OCI-LY1 (cell line): ENCODE results near the gene CDHR5.

Experiments
- H2AFZ ChIP-seq: fragments of 200-600 bp; sonication (generic), shearing (Covaris generic); 2 replicates; pipeline ENCODE4 v1.6.0; 2014; ENCODE audit warnings: antibody characterized with exemption, mild to moderate bottlenecking, low read length
- H3F3A ChIP-seq: fragments of 200-600 bp; sonication (generic), shearing (Covaris generic); 2 replicates; pipeline ENCODE4 v1.6.0; 2014; ENCODE audit warnings: mild to moderate bottlenecking, antibody characterized with exemption, low read length, moderate library complexity; ENCODE audit not compliant: insufficient read depth
- H3K27ac ChIP-seq: fragments of 200-600 bp; sonication (generic); 2 replicates; pipeline ENCODE4 v1.5.1; 2014; ENCODE audit warnings: low read length, mixed run types, mild to moderate bottlenecking, low read depth; ENCODE audit not compliant: poor library complexity, severe bottlenecking
- H3K27me3 ChIP-seq: fragments of 200-600 bp; sonication (generic); 2 replicates; pipeline ENCODE4 v1.6.0; 2014; ENCODE audit warnings: antibody characterized with exemption, mild to moderate bottlenecking, low read length, moderate library complexity; ENCODE audit not compliant: insufficient read depth
- H3K36me3 ChIP-seq: fragments of 200-600 bp; sonication (generic); 2 replicates; pipeline ENCODE4 v1.6.1; 2014; ENCODE audit warnings: mild to moderate bottlenecking, antibody characterized with exemption, low read length, moderate library complexity, mixed read lengths; ENCODE audit not compliant: insufficient read depth
- H3K4me1 ChIP-seq: fragments of 200-600 bp; sonication (generic); 2 replicates; pipeline ENCODE4 v1.5.1; 2014; ENCODE audit warnings: mild to moderate bottlenecking, low read length, moderate library complexity; ENCODE audit not compliant: insufficient read depth, severe bottlenecking
- H3K4me2 ChIP-seq: fragments of 200-600 bp; sonication (generic), shearing (Covaris generic); 2 replicates; pipeline ENCODE4 v1.6.1; 2014; ENCODE audit warnings: low read length
- H3K4me3 ChIP-seq: fragments of 200-600 bp; sonication (generic); 2 replicates; pipeline ENCODE4 v1.5.1; 2014; ENCODE audit warnings: low read length, low read depth, mild to moderate bottlenecking, mixed read lengths; ENCODE audit not compliant: poor library complexity, severe bottlenecking
- H3K79me2 ChIP-seq: fragments of 200-600 bp; shearing (Covaris generic); 2 replicates; pipeline ENCODE4 v1.6.1; 2016; ENCODE audit warnings: mixed run types, low read length, mixed read lengths; ENCODE audit not compliant: insufficient read depth
- H3K9ac ChIP-seq: fragments of 200-600 bp; sonication (generic), shearing (Covaris generic); 2 replicates; pipeline ENCODE4 v1.6.1; 2014; ENCODE audit warnings: mild to moderate bottlenecking, low read length, mixed read lengths
- H3K9me2 ChIP-seq: fragments of 200-600 bp; sonication (generic), shearing (Covaris generic); 2 replicates; pipeline ENCODE4 v1.6.1; 2014; ENCODE audit warnings: low read depth, mild to moderate bottlenecking, low read length, mixed read lengths
- H3K9me3 ChIP-seq: fragments of 200-600 bp; shearing (Covaris generic); 2 replicates; pipeline ENCODE4 v1.6.1; 2014; ENCODE audit warnings: low read length, mixed read lengths
- H4K20me1 ChIP-seq: fragments of 200-600 bp; sonication (generic), shearing (Covaris generic); 2 replicates; pipeline ENCODE4 v1.6.0; 2016; ENCODE audit warnings: mild to moderate bottlenecking, low read length; ENCODE audit not compliant: insufficient read depth
- CTCF ChIP-seq: fragments of 200-600 bp; sonication (generic), shearing (Covaris generic); IDR thresholded peaks from 2 replicates; pipeline ENCODE4 v1.5.1; 2017; ENCODE audit warnings: mild to moderate bottlenecking, antibody characterized with exemption, low read length, moderate library complexity, mixed read lengths
- EZH2 ChIP-seq: fragments of 200-600 bp; sonication (generic), shearing (Covaris generic); IDR thresholded peaks from 2 replicates; pipeline ENCODE4 v1.8.0; 2017; ENCODE audit warnings: borderline replicate concordance, mixed run types, mild to moderate bottlenecking, antibody characterized with exemption, low read length, moderate library complexity, mixed read lengths

CDHR5 gene

GRCh38 chr11:612961-613300, 11.8 kb downstream of the CDHR5 start:
- H3F3A ChIP-seq, result no peaks in the 10 kb centered on the region
- H3K36me3 ChIP-seq, result peaks cover 53% of the 10 kb centered on the region
- no peak overlapping the region for H2AFZ ChIP-seq
- H4K20me1 ChIP-seq, result no peaks in the 10 kb centered on the region
- no peaks in the 10 kb centered on the region for H3K9me3 ChIP-seq
- no peak overlapping the region for H3K4me3 ChIP-seq
- no peaks in the 10 kb centered on the region for H3K27me3 ChIP-seq
- peaks cover 31% of the 10 kb centered on the region for H3K4me1 ChIP-seq
- TF ChIP-seq EZH2 (no peak), CTCF (no peak)
- H3K4me2 ChIP-seq, result peak overlapping the region; percentile 55
- H3K79me2 ChIP-seq, result no peaks in the 10 kb centered on the region
- no peaks in the 10 kb centered on the region for H3K9me2 ChIP-seq
- peak overlapping the region; percentile 34 for H3K27ac ChIP-seq
- no peak overlapping the region for H3K9ac ChIP-seq

- Histone ChIP-seq H3K9me3 (no peaks in the 10 kb centered on the region), H3F3A (no peaks in the 10 kb centered on the region), H3K27ac (no peak overlapping the region), H2AFZ (no peak overlapping the region), H3K36me3 (peaks cover 58% of the 10 kb centered on the region), H3K9me2 (no peaks in the 10 kb centered on the region), H3K4me2 (no peak overlapping the region), H4K20me1 (no peaks in the 10 kb centered on the region), H3K4me3 (no peak overlapping the region), H3K27me3 (no peaks in the 10 kb centered on the region), H3K79me2 (no peaks in the 10 kb centered on the region), H3K4me1 (peaks cover 31% of the 10 kb centered on the region), H3K9ac (no peak overlapping the region)
- no peak for TF ChIP-seq EZH2
Measured at GRCh38 chr11:612201-612960, 12.4 kb downstream of the CDHR5 start.

GRCh38 chr11:611001-611996, 13.5 kb downstream of the CDHR5 start:
- Histone ChIP-seq H3K9ac (no peak overlapping the region), H3K36me3 (peaks cover 69% of the 10 kb centered on the region), H4K20me1 (no peaks in the 10 kb centered on the region), H3K79me2 (no peaks in the 10 kb centered on the region), H3K9me3 (no peaks in the 10 kb centered on the region), H3F3A (no peaks in the 10 kb centered on the region), H3K27ac (no peak overlapping the region), H3K27me3 (no peaks in the 10 kb centered on the region), H3K4me3 (no peak overlapping the region), H3K9me2 (no peaks in the 10 kb centered on the region), H2AFZ (no peak overlapping the region), H3K4me2 (no peak overlapping the region), H3K4me1 (peaks cover 28% of the 10 kb centered on the region)
- TF ChIP-seq EZH2 (no peak), CTCF (no peak)
